ENCODE results near the gene LRCH1. TPM values are rescaled to one million over a fixed set of nuclear protein-coding genes. Genes with fewer than 3 reads are reported as not detected.

Gene LRCH1
- total and polyA plus RNA-seq, 2 experiments from 2014 or later = 4.7 to 5.0 TPM

DNA sequence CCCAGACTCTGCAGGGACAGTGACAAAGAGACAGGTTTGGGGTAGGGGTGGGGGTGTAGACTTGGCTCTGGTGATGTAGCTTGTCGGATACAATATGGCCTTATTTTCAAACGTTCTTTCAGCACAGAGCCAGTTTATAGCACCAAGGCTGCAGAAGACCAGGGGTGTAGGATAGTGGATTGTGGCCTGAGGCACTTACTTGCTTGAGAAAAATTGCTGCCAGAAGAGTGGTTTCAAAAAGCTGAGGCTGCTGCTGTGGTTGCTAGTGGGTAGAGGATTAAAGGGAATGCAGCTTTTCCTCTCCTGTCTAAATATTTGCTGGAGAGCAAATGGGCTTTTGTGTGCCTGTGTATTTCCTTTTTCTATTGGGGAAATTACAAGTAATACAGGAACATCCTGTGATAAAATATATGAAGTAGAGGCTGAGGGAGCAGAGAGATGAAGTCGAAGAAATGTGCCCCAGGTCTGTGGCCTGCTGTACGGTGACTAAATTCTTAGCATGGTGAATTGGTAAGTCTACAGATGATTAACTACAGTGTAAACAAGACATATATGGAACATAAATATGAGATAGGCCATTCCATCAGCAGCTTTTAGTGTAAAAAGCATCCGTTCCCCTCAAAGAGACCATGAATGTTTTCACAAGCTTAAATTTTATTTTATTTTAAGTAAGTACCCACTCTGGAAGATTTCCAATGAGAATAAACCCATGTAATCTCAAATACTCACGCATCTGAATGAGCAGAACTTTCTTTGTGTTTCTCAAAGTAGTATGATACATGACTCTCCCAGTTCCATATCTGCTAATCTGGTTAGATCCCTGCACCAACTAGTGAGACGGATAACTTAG, 112.9 kb downstream of the LRCH1 start:
- H3K9ac ChIP-seq = no peak overlapping the region
- in situ Hi-C loops (cut with MboI) = no loop called here
- peaks cover 23% of the 10 kb centered on the region for H3F3A ChIP-seq (ENCODE audit: insufficient read depth)
- H3K9me3 ChIP-seq (ENCODE audit: low read depth) = no peaks in the 10 kb centered on the region
- H3K4me2 ChIP-seq (ENCODE audit: unreplicated experiment) = no peak overlapping the region
- H3K36me3 ChIP-seq (ENCODE audit: low read depth) = no peaks in the 10 kb centered on the region
- H3K27me3 ChIP-seq (replicated peaks; ENCODE audit: insufficient read depth) = no peaks in the 10 kb centered on the region
- peaks cover 76% of the 10 kb centered on the region for H3K79me2 ChIP-seq (ENCODE audit: insufficient read depth)
- 72 to 74% methylated on average over 7 of the region's 7 CpGs for WGBS, 2 experiments (ENCODE audit: low coverage in 1 of 2, low lambda C conversion rate in 2 of 2, missing lambda C conversion rate in 2 of 2)
- H4K20me1 ChIP-seq (ENCODE audit: insufficient read depth) = no peaks in the 10 kb centered on the region
- H3K4me3 ChIP-seq = no peak overlapping the region
- no peak for DNase-seq
- no peaks in the 10 kb centered on the region for H3K9me2 ChIP-seq (ENCODE audit: insufficient read depth)
- TF ChIP-seq EZH2phosphoT487 (IDR thresholded peaks at IDR 0.05; ENCODE audit: insufficient read depth, low read depth) (no peak), EZH2 (IDR thresholded peaks at IDR 0.05; ENCODE audit: insufficient read depth, poor library complexity, severe bottlenecking) (no peak)
- H2AFZ ChIP-seq = no peak overlapping the region
- H3K4me1 ChIP-seq (ENCODE audit: insufficient read depth) = peaks cover 9% of the 10 kb centered on the region
- no peak overlapping the region for H3K27ac ChIP-seq

DNA sequence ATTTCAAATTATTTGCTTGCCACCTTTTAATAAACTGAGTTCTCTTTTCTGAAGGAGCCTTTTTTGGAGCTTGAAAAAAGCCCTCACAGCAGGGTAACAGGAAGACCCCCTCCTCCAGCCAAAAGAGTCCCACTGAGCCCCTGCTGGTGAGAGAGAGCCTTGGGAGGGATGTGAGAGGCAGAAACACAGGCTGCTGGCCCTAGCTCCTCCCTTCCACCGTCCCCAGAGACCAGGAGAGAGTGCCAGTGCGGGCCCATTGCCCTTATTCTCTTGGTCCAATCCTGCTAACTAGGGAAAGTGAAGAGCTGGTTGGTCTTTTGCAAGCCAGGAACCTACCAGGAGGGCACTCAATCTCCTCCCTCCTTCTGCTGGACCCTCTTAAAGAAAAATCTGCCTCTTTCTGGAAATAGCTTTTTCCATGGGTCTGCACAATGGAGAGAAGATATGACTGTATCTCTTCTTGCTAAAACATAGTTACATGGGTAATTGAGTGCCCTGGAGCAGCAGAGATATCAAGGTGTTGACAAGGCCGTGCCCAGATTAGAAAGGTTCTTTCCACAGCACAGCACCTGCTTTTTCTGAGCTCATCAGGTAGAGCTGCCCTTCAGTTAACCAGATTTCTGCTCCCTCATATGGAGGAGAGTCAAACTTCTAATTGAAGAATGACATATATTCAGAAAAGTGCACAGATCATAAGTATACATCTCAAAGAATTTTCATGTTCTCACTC, 113.9 kb downstream of the LRCH1 start:
- in situ Hi-C loops (cut with MboI) = no loop called here
- WGBS, 2 experiments (ENCODE audit: low coverage in 1 of 2, low lambda C conversion rate in 2 of 2, missing lambda C conversion rate in 2 of 2) = 71 to 77% methylated on average over 3 of the region's 3 CpGs
- DNase-seq = no peak
- peaks cover 23% of the 10 kb centered on the region for H3F3A ChIP-seq (ENCODE audit: insufficient read depth)
- H3K4me2 ChIP-seq (ENCODE audit: unreplicated experiment) = no peak overlapping the region
- H3K36me3 ChIP-seq (ENCODE audit: low read depth) = no peaks in the 10 kb centered on the region
- peaks cover 9% of the 10 kb centered on the region for H3K4me1 ChIP-seq (ENCODE audit: insufficient read depth)
- no peak overlapping the region for H3K27ac ChIP-seq
- no peaks in the 10 kb centered on the region for H3K9me3 ChIP-seq (ENCODE audit: low read depth)
- H3K4me3 ChIP-seq = no peak overlapping the region
- TF ChIP-seq EZH2phosphoT487 (IDR thresholded peaks at IDR 0.05; ENCODE audit: insufficient read depth, low read depth) = no peak
- no peak for TF ChIP-seq EZH2 (IDR thresholded peaks at IDR 0.05; ENCODE audit: insufficient read depth, poor library complexity, severe bottlenecking)
- peaks cover 72% of the 10 kb centered on the region for H3K79me2 ChIP-seq (ENCODE audit: insufficient read depth)
- H4K20me1 ChIP-seq (ENCODE audit: insufficient read depth) = no peaks in the 10 kb centered on the region
- H3K27me3 ChIP-seq (replicated peaks; ENCODE audit: insufficient read depth) = no peaks in the 10 kb centered on the region
- no peak overlapping the region for H2AFZ ChIP-seq
- H3K9ac ChIP-seq = no peak overlapping the region
- no peaks in the 10 kb centered on the region for H3K9me2 ChIP-seq (ENCODE audit: insufficient read depth)

DNA sequence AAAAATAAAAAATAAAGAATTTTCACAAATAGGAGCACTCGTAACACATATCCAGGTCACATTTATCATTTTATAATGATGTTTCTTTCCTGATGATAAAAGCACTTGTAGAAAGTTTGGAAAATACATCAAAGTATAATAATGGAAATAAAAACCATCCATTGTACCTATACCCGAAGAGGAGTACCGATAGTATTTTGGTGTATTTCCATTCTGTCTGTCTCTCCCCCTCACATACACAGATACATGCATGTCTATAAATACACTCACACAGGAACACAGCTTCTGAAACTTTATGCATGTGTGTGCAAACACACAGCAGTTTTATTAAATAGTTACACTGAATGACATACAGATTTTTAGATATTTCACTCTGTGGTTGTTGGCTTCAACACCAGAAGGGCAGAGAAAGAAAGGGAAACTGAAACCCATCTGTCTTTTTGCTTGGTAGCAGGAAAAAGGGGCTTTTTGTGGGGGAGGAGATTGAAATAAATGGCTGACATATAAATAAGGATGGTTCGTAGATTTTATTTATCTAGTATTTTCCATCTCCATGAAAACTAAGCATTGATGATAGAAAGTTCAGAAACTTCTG, 114.8 kb downstream of the LRCH1 start:
- H3K4me1 ChIP-seq (ENCODE audit: insufficient read depth) = peaks cover 9% of the 10 kb centered on the region
- peak overlapping the region; percentile 69 for H3K4me2 ChIP-seq (ENCODE audit: unreplicated experiment)
- H3K27ac ChIP-seq = peak overlapping the region; percentile 76
- WGBS, 2 experiments (ENCODE audit: low coverage in 1 of 2, low lambda C conversion rate in 2 of 2, missing lambda C conversion rate in 2 of 2) = 96 to 99% methylated on average over 4 of the region's 4 CpGs
- no peaks in the 10 kb centered on the region for H4K20me1 ChIP-seq (ENCODE audit: insufficient read depth)
- TF ChIP-seq EZH2phosphoT487 (IDR thresholded peaks at IDR 0.05; ENCODE audit: insufficient read depth, low read depth) (no peak), EZH2 (IDR thresholded peaks at IDR 0.05; ENCODE audit: insufficient read depth, poor library complexity, severe bottlenecking) (no peak)
- no peak overlapping the region for H2AFZ ChIP-seq
- peaks cover 23% of the 10 kb centered on the region for H3F3A ChIP-seq (ENCODE audit: insufficient read depth)
- peak; percentile 13 for DNase-seq
- no peaks in the 10 kb centered on the region for H3K36me3 ChIP-seq (ENCODE audit: low read depth)
- H3K27me3 ChIP-seq (replicated peaks; ENCODE audit: insufficient read depth) = no peaks in the 10 kb centered on the region
- H3K9me2 ChIP-seq (ENCODE audit: insufficient read depth) = no peaks in the 10 kb centered on the region
- H3K79me2 ChIP-seq (ENCODE audit: insufficient read depth) = peaks cover 72% of the 10 kb centered on the region
- peak overlapping the region; percentile 60 for H3K4me3 ChIP-seq
- peak overlapping the region; percentile 51 for H3K9ac ChIP-seq
- in situ Hi-C loops (cut with MboI) = no loop called here
- no peaks in the 10 kb centered on the region for H3K9me3 ChIP-seq (ENCODE audit: low read depth)

DNA sequence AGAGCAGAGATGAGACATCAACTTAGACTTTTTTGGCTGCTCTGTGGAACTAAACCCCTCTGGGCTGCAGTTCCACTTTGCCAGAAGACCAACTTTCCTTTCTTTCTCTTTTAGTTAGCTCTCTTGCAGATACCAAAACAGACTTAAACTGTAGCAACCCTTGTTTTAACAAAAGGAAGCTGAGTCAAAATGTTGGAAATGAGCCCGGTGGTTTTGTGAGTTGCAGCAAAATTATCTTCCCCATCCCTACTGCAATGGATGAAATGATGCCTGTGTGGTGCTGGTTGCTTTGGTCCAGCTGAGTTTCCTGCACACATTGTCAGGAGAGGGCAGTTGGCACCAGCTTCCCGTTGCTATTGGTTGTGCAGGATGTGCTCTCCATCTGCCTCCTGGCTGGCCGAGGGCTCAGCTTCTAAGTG, 115.3 kb downstream of the LRCH1 start:
- in situ Hi-C loops (cut with MboI) = no loop called here
- H3K79me2 ChIP-seq (ENCODE audit: insufficient read depth) = peaks cover 74% of the 10 kb centered on the region
- TF ChIP-seq EZH2phosphoT487 (IDR thresholded peaks at IDR 0.05; ENCODE audit: insufficient read depth, low read depth) = no peak
- TF ChIP-seq EZH2 (IDR thresholded peaks at IDR 0.05; ENCODE audit: insufficient read depth, poor library complexity, severe bottlenecking) = no peak
- peak overlapping the region; percentile 69 for H3K4me2 ChIP-seq (ENCODE audit: unreplicated experiment)
- 28 to 46% methylated on average over 3 of the region's 3 CpGs for WGBS, 2 experiments (ENCODE audit: low coverage in 1 of 2, low lambda C conversion rate in 2 of 2, missing lambda C conversion rate in 2 of 2)
- peak; percentile 91 for DNase-seq
- H4K20me1 ChIP-seq (ENCODE audit: insufficient read depth) = no peaks in the 10 kb centered on the region
- H3K9me3 ChIP-seq (ENCODE audit: low read depth) = no peaks in the 10 kb centered on the region
- H3K9me2 ChIP-seq (ENCODE audit: insufficient read depth) = no peaks in the 10 kb centered on the region
- H2AFZ ChIP-seq = no peak overlapping the region
- H3K36me3 ChIP-seq (ENCODE audit: low read depth) = no peaks in the 10 kb centered on the region
- peaks cover 7% of the 10 kb centered on the region for H3K4me1 ChIP-seq (ENCODE audit: insufficient read depth)
- H3K27ac ChIP-seq = peak overlapping the region; percentile 76
- no peaks in the 10 kb centered on the region for H3K27me3 ChIP-seq (replicated peaks; ENCODE audit: insufficient read depth)
- H3K4me3 ChIP-seq = peak overlapping the region; percentile 60
- peak overlapping the region; percentile 51 for H3K9ac ChIP-seq
- H3F3A ChIP-seq (ENCODE audit: insufficient read depth) = peaks cover 23% of the 10 kb centered on the region
